Tibial artery (tissue), 4 donors: Measurements from ENCODE around the gene BHLHE23.

Source experiments
- DNase-seq, 2 donors: peaks; one replicate each; pipeline ENCODE4 v3.0.0-alpha.2; 2019
- H3K27ac ChIP-seq, 2 donors: fragments of 200-600 bp; sonication (generic) in 1 of 2; 1 replicate in 1 of 2; 2 replicates in 1 of 2; pipeline ENCODE4 v1.5.1; 2018 to 2019; ENCODE audit warnings: mild to moderate bottlenecking in 1 of 2
- H3K27me3 ChIP-seq, 2 donors: fragments of 200-600 bp; sonication (generic) in 1 of 2; one replicate each; pipeline versions ENCODE4 v1.5.1 to v1.6.0; 2016 to 2019
- H3K36me3 ChIP-seq, 3 donors: fragments of 200-600 bp; sonication (generic) in 2 of 3; one replicate each; pipeline ENCODE4 v1.5.1; 2016 to 2019; ENCODE audit warnings: mild to moderate bottlenecking in 2 of 3
- H3K4me1 ChIP-seq, 4 donors: fragments of 200-600 bp; sonication (generic) in 2 of 4; 1 replicate in 3 of 4; 2 replicates in 1 of 4; pipeline ENCODE4 v1.5.1; 2016 to 2019
- H3K4me3 ChIP-seq, 2 donors: fragments of 200-600 bp; sonication (generic) in 1 of 2; 1 replicate in 1 of 2; 2 replicates in 1 of 2; pipeline ENCODE4 v1.5.1; 2018 to 2019; ENCODE audit warnings: mild to moderate bottlenecking in 2 of 2
- H3K9me3 ChIP-seq, 3 donors: fragments of 200-600 bp; sonication (generic) in 1 of 3; one replicate each; pipeline ENCODE4 v1.5.1; 2016 to 2019
- CTCF ChIP-seq, 2 experiments: fragments of 200-600 bp in 1 of 2; fragments of 450-650 bp in 1 of 2; IDR thresholded peaks; one replicate each; pipeline ENCODE4 v1.5.1; 2017 to 2019; ENCODE audit warnings: antibody characterized with exemption in 2 of 2, mild to moderate bottlenecking in 1 of 2, moderate library complexity in 1 of 2
- intact Hi-C: fragments of 100-400 bp; cut with DNase I; formaldehyde crosslinking; loops from one replicate; pipeline ENCODE4 v1.15.0; 2023; ENCODE audit warnings: low total_unique reads

BHLHE23 gene

GRCh38 chr20:62957136-62958117 is 49.3 kb downstream of the BHLHE23 start:
- peaks cover 0 to 29% (median 22%) of the 10 kb centered on the region in 4 donors for H3K4me1 ChIP-seq
- no peak for TF ChIP-seq CTCF (IDR thresholded peaks at IDR 0.05)
- no peak overlapping the region for H3K27ac ChIP-seq
- H3K36me3 ChIP-seq = no peaks in the 10 kb centered on the region
- H3K4me3 ChIP-seq = no peak overlapping the region
- no peaks in the 10 kb centered on the region for H3K9me3 ChIP-seq
- intact Hi-C loops = no loop called here
- no peaks in the 10 kb centered on the region for H3K27me3 ChIP-seq
- no peak for DNase-seq

- H3K36me3 ChIP-seq = no peaks in the 10 kb centered on the region
- no peak for DNase-seq
- no peak for TF ChIP-seq CTCF (IDR thresholded peaks at IDR 0.05)
- no peak overlapping the region for H3K27ac ChIP-seq
- no peaks in the 10 kb centered on the region for H3K9me3 ChIP-seq
- peaks cover 0 to 33% (median 26%) of the 10 kb centered on the region in 4 donors for H3K4me1 ChIP-seq
- intact Hi-C loops = no loop called here
- no peaks in the 10 kb centered on the region for H3K27me3 ChIP-seq
- H3K4me3 ChIP-seq = no peak overlapping the region
Measured at GRCh38 chr20:62956387-62957135, 50.2 kb downstream of the BHLHE23 start.
